ENCODE data around the gene HS6ST2. TPM values are rescaled to one million over a fixed set of nuclear protein-coding genes. Genes with fewer than 3 reads are reported as not detected.

HS6ST2 gene
- total RNA-seq, 1 experiment from 2014 or later, result 13.4 TPM

GRCh38 chrX:132818638-132819037 lies 139.8 kb downstream of the HS6ST2 start:
- CTCF ChIA-PET, result no interaction called here

GRCh38 chrX:132815643-132816042 lies 142.8 kb downstream of the HS6ST2 start:
- Histone ChIP-seq H3K4me2 (no peak overlapping the region), H3K27me3 (ENCODE audit: insufficient read depth, low read depth) (no peaks in the 10 kb centered on the region), H3K9me2 (ENCODE audit: insufficient read depth) (no peaks in the 10 kb centered on the region), H3K4me1 (replicated peaks; ENCODE audit: insufficient read depth) (no peaks in the 10 kb centered on the region), H3F3A (ENCODE audit: insufficient read depth, low read depth) (no peaks in the 10 kb centered on the region), H4K20me1 (ENCODE audit: insufficient read depth) (no peaks in the 10 kb centered on the region), H3K9me3 (ENCODE audit: insufficient read depth, low read depth) (no peaks in the 10 kb centered on the region), H3K36me3 (ENCODE audit: low read depth) (no peaks in the 10 kb centered on the region), H3K4me3 (no peak overlapping the region), H3K79me2 (ENCODE audit: low read depth) (no peaks in the 10 kb centered on the region), H2AFZ (no peak overlapping the region), H3K27ac (no peak overlapping the region)
- intact Hi-C loops (cut with micrococcal nuclease; ENCODE audit: unreplicated experiment), result no loop called here
- TF ChIP-seq EZH2 (IDR thresholded peaks at IDR 0.05; ENCODE audit: low read depth), result no peak
- CTCF ChIA-PET, result no interaction called here
- POLR2A ChIA-PET (ENCODE audit: unreplicated experiment), result no interaction called here
- no peak for DNase-seq
- no TSS peak for BruUV-seq (replicated peaks)

More at GRCh38 chrX:132818638-132819037, 139.8 kb downstream of the HS6ST2 start:
- DNase-seq, result no peak
- H2AFZ ChIP-seq, result no peak overlapping the region
- H3K27me3 ChIP-seq (ENCODE audit: insufficient read depth, low read depth), result no peaks in the 10 kb centered on the region
- no peak overlapping the region for H3K4me2 ChIP-seq
- no peaks in the 10 kb centered on the region for H4K20me1 ChIP-seq (ENCODE audit: insufficient read depth)
- no peaks in the 10 kb centered on the region for H3F3A ChIP-seq (ENCODE audit: insufficient read depth, low read depth)
- no TSS peak for BruUV-seq (replicated peaks)
- no peak for TF ChIP-seq EZH2 (IDR thresholded peaks at IDR 0.05; ENCODE audit: low read depth)
- no peak for TF ChIP-seq CTCF (conservative IDR thresholded peaks at IDR 0.05)
- H3K27ac ChIP-seq, result no peak overlapping the region
- no peaks in the 10 kb centered on the region for H3K4me1 ChIP-seq (replicated peaks; ENCODE audit: insufficient read depth)
- H3K9me2 ChIP-seq (ENCODE audit: insufficient read depth), result no peaks in the 10 kb centered on the region
- POLR2A ChIA-PET (ENCODE audit: unreplicated experiment), result no interaction called here
- no peak overlapping the region for H3K4me3 ChIP-seq
- H3K9me3 ChIP-seq (ENCODE audit: insufficient read depth, low read depth), result no peaks in the 10 kb centered on the region
- no peaks in the 10 kb centered on the region for H3K79me2 ChIP-seq (ENCODE audit: low read depth)
- intact Hi-C loops (cut with micrococcal nuclease; ENCODE audit: unreplicated experiment), result no loop called here
- no peaks in the 10 kb centered on the region for H3K36me3 ChIP-seq (ENCODE audit: low read depth)

- Histone ChIP-seq H3K9me2 (ENCODE audit: insufficient read depth) (no peaks in the 10 kb centered on the region), H4K20me1 (ENCODE audit: insufficient read depth) (no peaks in the 10 kb centered on the region), H3K4me1 (replicated peaks; ENCODE audit: insufficient read depth) (no peaks in the 10 kb centered on the region), H3K36me3 (ENCODE audit: low read depth) (no peaks in the 10 kb centered on the region), H3K27ac (no peak overlapping the region), H3K9me3 (ENCODE audit: insufficient read depth, low read depth) (no peaks in the 10 kb centered on the region), H3K4me2 (no peak overlapping the region), H3K4me3 (no peak overlapping the region), H3K79me2 (ENCODE audit: low read depth) (no peaks in the 10 kb centered on the region), H3F3A (ENCODE audit: insufficient read depth, low read depth) (no peaks in the 10 kb centered on the region), H2AFZ (no peak overlapping the region), H3K27me3 (ENCODE audit: insufficient read depth, low read depth) (no peaks in the 10 kb centered on the region)
- intact Hi-C loops (cut with micrococcal nuclease; ENCODE audit: unreplicated experiment), result no loop called here
- ChIA-PET POLR2A (ENCODE audit: unreplicated experiment) (no interaction called here), CTCF (no interaction called here)
- no TSS peak for BruUV-seq (replicated peaks)
- no peak for DNase-seq
- TF ChIP-seq CTCF (conservative IDR thresholded peaks at IDR 0.05), result no peak
- TF ChIP-seq EZH2 (IDR thresholded peaks at IDR 0.05; ENCODE audit: low read depth), result no peak
Observed at GRCh38 chrX:132810964-132811712, 147.3 kb downstream of the HS6ST2 start.

GRCh38 chrX:132810488-132810887 lies 147.9 kb downstream of the HS6ST2 start:
- DNase-seq, result no peak
- no peaks in the 10 kb centered on the region for H3F3A ChIP-seq (ENCODE audit: insufficient read depth, low read depth)
- H3K4me1 ChIP-seq (replicated peaks; ENCODE audit: insufficient read depth), result no peaks in the 10 kb centered on the region
- CTCF ChIA-PET, result no interaction called here
- BruUV-seq (replicated peaks), result no TSS peak
- TF ChIP-seq EZH2 (IDR thresholded peaks at IDR 0.05; ENCODE audit: low read depth), result no peak
- TF ChIP-seq CTCF (conservative IDR thresholded peaks at IDR 0.05), result no peak
- no peak overlapping the region for H3K27ac ChIP-seq
- H3K4me3 ChIP-seq, result no peak overlapping the region
- no peaks in the 10 kb centered on the region for H3K27me3 ChIP-seq (ENCODE audit: insufficient read depth, low read depth)
- H3K36me3 ChIP-seq (ENCODE audit: low read depth), result no peaks in the 10 kb centered on the region
- H3K4me2 ChIP-seq, result no peak overlapping the region
- H3K9me2 ChIP-seq (ENCODE audit: insufficient read depth), result no peaks in the 10 kb centered on the region
- intact Hi-C loops (cut with micrococcal nuclease; ENCODE audit: unreplicated experiment), result no loop called here
- no peaks in the 10 kb centered on the region for H3K79me2 ChIP-seq (ENCODE audit: low read depth)
- no peak overlapping the region for H2AFZ ChIP-seq
- POLR2A ChIA-PET (ENCODE audit: unreplicated experiment), result no interaction called here
- H4K20me1 ChIP-seq (ENCODE audit: insufficient read depth), result no peaks in the 10 kb centered on the region
- H3K9me3 ChIP-seq (ENCODE audit: insufficient read depth, low read depth), result no peaks in the 10 kb centered on the region

All from PC-9 (cell line).